Trophoblast cell (in vitro differentiated cells and primary cell): ENCODE data around the gene SPPL2C.

ENCODE experiments used
- DNase-seq, 2 donors: peaks; one replicate each; pipeline ENCODE4 v3.0.0-alpha.2; 2016
- H2AFZ ChIP-seq: 2 replicates; pipeline ENCODE4 v1.6.1; 2013; ENCODE audit warnings: low read length, moderate library complexity, mild to moderate bottlenecking; ENCODE audit not compliant: insufficient read depth, poor library complexity
- H2AK5ac ChIP-seq: 2 replicates; pipeline ENCODE4 v1.6.1; 2013; ENCODE audit warnings: mild to moderate bottlenecking, low read length
- H2BK120ac ChIP-seq: 2 replicates; pipeline ENCODE4 v1.6.1; 2013; ENCODE audit warnings: low read length, mild to moderate bottlenecking, moderate library complexity; ENCODE audit not compliant: insufficient read depth, poor library complexity
- H2BK12ac ChIP-seq: 2 replicates; pipeline ENCODE4 v1.6.1; 2013; ENCODE audit warnings: mild to moderate bottlenecking, low read length, moderate library complexity
- H2BK5ac ChIP-seq: 2 replicates; pipeline ENCODE4 v1.6.1; 2013; ENCODE audit warnings: low read length, low read depth, moderate library complexity, mild to moderate bottlenecking; ENCODE audit not compliant: poor library complexity
- H3K14ac ChIP-seq: 2 replicates; pipeline ENCODE4 v1.6.1; 2013; ENCODE audit warnings: mild to moderate bottlenecking, low read length
- H3K18ac ChIP-seq: 2 replicates; pipeline ENCODE4 v1.6.1; 2013; ENCODE audit warnings: mild to moderate bottlenecking, low read length
- H3K23ac ChIP-seq: 2 replicates; pipeline ENCODE4 v1.6.1; 2013; ENCODE audit warnings: low read length
- H3K27ac ChIP-seq: 2 replicates; pipeline ENCODE4 v1.5.1; 2013; ENCODE audit warnings: low read depth, mild to moderate bottlenecking, inconsistent platforms, low read length, moderate library complexity
- H3K27me3 ChIP-seq: 2 replicates; pipeline ENCODE4 v1.6.1; 2013; ENCODE audit warnings: inconsistent platforms, mild to moderate bottlenecking, low read length, moderate library complexity; ENCODE audit not compliant: insufficient read depth
- H3K36me3 ChIP-seq, 2 experiments: 1 replicate in 1 of 2; 2 replicates in 1 of 2; pipeline ENCODE4 v1.6.1; 2013; ENCODE audit warnings: low read length in 2 of 2, mild to moderate bottlenecking in 2 of 2, moderate library complexity in 1 of 2; ENCODE audit not compliant: insufficient read depth in 2 of 2, control insufficient read depth in 1 of 2
- H3K4ac ChIP-seq: 2 replicates; pipeline ENCODE4 v1.6.1; 2013; ENCODE audit warnings: low read depth, mild to moderate bottlenecking, low read length, moderate library complexity
- H3K4me1 ChIP-seq, 2 experiments: 1 replicate in 1 of 2; 2 replicates in 1 of 2; pipeline ENCODE4 v1.6.1; 2013; ENCODE audit warnings: low read length in 2 of 2, mild to moderate bottlenecking in 2 of 2, moderate library complexity in 1 of 2; ENCODE audit not compliant: insufficient read depth in 2 of 2, control insufficient read depth in 1 of 2
- H3K4me2 ChIP-seq: 2 replicates; pipeline ENCODE4 v1.6.1; 2013; ENCODE audit warnings: inconsistent platforms, mild to moderate bottlenecking, low read length, moderate library complexity
- H3K4me3 ChIP-seq: 2 replicates; pipeline ENCODE4 v1.5.1; 2013; ENCODE audit warnings: mild to moderate bottlenecking, low read depth, low read length, inconsistent platforms
- H3K79me1 ChIP-seq: one replicate; pipeline ENCODE4 v1.6.1; 2013; ENCODE audit warnings: low read length
- H3K79me2 ChIP-seq: 2 replicates; pipeline ENCODE4 v1.6.1; 2013; ENCODE audit warnings: low read length, mild to moderate bottlenecking; ENCODE audit not compliant: control insufficient read depth, insufficient read depth, poor library complexity
- H3K9ac ChIP-seq: 2 replicates; pipeline ENCODE4 v1.6.1; 2013; ENCODE audit warnings: mild to moderate bottlenecking, low read length
- H3K9me3 ChIP-seq: 2 replicates; pipeline ENCODE4 v1.6.1; 2013; ENCODE audit warnings: low read depth, mild to moderate bottlenecking, control low read depth, inconsistent platforms, low read length; ENCODE audit not compliant: insufficient read depth
- H4K12ac ChIP-seq: 2 replicates; pipeline ENCODE4 v1.6.1; 2013; ENCODE audit warnings: low read depth, mild to moderate bottlenecking, low read length, moderate library complexity
- H4K8ac ChIP-seq: 2 replicates; pipeline ENCODE4 v1.6.1; 2013; ENCODE audit warnings: low read depth, mild to moderate bottlenecking, low read length, moderate library complexity
- H4K91ac ChIP-seq: one replicate; pipeline ENCODE4 v1.6.1; 2013; ENCODE audit warnings: low read depth, mild to moderate bottlenecking, low read length, moderate library complexity
- WGBS: extraction: QIAGEN DNeasy Blood & Tissue Kit; methylation state at CpG from one replicate; pipeline ENCODE4 v1.1.7; 2013; ENCODE audit warnings: missing lambda C conversion rate; ENCODE audit not compliant: insufficient read length, insufficient coverage; ENCODE audit errors: extremely low coverage; 5-methylcytosine and 5-hydroxymethylcytosine counted together

The SPPL2C gene

DNA sequence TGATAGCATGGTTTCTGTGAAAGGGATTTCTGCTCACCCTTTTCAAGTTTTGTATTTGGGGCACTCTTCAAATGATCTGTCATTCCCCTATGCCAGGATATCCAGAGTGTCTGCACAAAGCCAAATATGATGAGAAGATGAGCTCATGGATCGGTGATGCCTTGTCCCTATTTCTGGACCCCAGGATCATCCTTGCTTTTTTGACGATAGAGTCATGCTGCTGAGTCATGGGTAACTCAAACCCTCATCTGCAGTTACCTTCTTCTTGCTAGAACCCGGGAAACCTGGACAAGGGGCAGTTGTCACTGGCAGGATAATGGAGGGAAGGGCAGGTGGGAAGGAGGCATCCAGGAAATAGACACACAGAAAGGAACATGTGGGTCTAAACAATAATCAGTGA, 31.9 kb downstream of the SPPL2C start:
- Histone ChIP-seq H2AFZ (no peak overlapping the region), H3K4me2 (no peak overlapping the region), H3K9me3 (no peaks in the 10 kb centered on the region), H3K18ac (no peak overlapping the region), H3K4ac (no peak overlapping the region), H3K4me3 (no peak overlapping the region), H2BK5ac (no peak overlapping the region), H3K14ac (no peak overlapping the region), H3K9ac (no peak overlapping the region), H3K79me2 (no peaks in the 10 kb centered on the region), H3K27ac (no peak overlapping the region), H2BK120ac (no peak overlapping the region), H2BK12ac (no peak overlapping the region), H4K12ac (no peak overlapping the region), H3K27me3 (no peaks in the 10 kb centered on the region), H3K4me1 (peaks cover 0 to 4% of the 10 kb centered on the region in 2 experiments), H3K79me1 (no peaks in the 10 kb centered on the region), H4K91ac (no peak overlapping the region), H3K23ac (no peak overlapping the region), H4K8ac (no peak overlapping the region), H3K36me3 (no peaks in the 10 kb centered on the region), H2AK5ac (no peak overlapping the region)
- no peak for DNase-seq
- no CpG with 5 or more reads among the region's 3 CpGs for WGBS

DNA sequence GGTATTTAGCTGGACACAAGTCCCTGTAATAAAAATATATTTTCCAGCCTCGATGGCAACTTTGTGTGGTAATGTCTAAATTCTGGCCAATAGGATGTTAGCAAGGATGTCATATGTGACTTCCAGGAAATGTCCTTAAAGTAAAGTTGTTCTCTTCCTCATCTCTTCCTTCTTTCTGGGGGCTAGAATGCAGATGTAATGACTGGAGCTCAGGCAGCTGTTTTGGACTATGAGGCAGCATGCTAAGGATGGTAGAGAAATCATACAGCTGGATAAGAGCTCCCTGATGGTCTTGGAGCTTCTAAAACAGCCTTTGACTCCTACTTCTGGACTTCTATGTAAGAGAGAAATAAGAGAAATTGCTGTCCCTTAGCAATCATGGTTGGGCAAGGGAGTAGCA, 32.8 kb downstream of the SPPL2C start:
- no CpG with 5 or more reads among the region's 1 CpG for WGBS
- Histone ChIP-seq H3K18ac (no peak overlapping the region), H3K27me3 (no peaks in the 10 kb centered on the region), H3K79me1 (no peaks in the 10 kb centered on the region), H2BK12ac (no peak overlapping the region), H3K14ac (no peak overlapping the region), H2AFZ (no peak overlapping the region), H2BK5ac (no peak overlapping the region), H3K4me3 (no peak overlapping the region), H3K4me2 (no peak overlapping the region), H3K4ac (no peak overlapping the region), H4K12ac (no peak overlapping the region), H4K8ac (no peak overlapping the region), H3K23ac (no peak overlapping the region), H3K36me3 (no peaks in the 10 kb centered on the region), H3K4me1 (no peaks in the 10 kb centered on the region), H3K9ac (no peak overlapping the region), H3K79me2 (no peaks in the 10 kb centered on the region), H2AK5ac (no peak overlapping the region), H4K91ac (no peak overlapping the region), H3K27ac (no peak overlapping the region), H2BK120ac (no peak overlapping the region), H3K9me3 (peaks cover 2% of the 10 kb centered on the region)
- no peak for DNase-seq

DNA sequence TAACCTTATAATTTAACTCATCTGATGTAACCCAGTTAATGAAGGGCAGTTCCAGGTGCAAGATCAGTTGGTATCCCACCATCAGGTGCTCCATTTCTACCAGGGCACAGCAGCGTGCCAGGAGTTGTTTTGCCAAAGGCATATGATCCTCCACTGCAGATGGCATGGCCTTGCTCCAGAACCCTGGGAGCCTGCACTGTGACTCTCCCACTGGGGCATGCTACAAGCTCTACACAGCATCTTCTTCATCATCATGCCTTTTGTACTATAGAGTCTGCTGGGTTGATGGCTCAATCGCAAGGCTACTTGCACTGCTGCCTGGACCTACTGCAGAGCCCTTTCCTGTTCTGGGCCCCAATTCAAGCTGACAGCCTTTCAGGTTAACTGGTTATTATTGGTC, 38.4 kb downstream of the SPPL2C start:
- no peak overlapping the region for H3K4ac ChIP-seq
- H3K4me1 ChIP-seq, result no peaks in the 10 kb centered on the region
- H3K27ac ChIP-seq, result no peak overlapping the region
- no peak overlapping the region for H4K8ac ChIP-seq
- H2BK5ac ChIP-seq, result no peak overlapping the region
- no peak overlapping the region for H4K91ac ChIP-seq
- H3K79me1 ChIP-seq, result no peaks in the 10 kb centered on the region
- no peaks in the 10 kb centered on the region for H3K36me3 ChIP-seq
- H3K9ac ChIP-seq, result no peak overlapping the region
- H3K4me2 ChIP-seq, result no peak overlapping the region
- DNase-seq, result no peak
- H3K18ac ChIP-seq, result no peak overlapping the region
- H3K4me3 ChIP-seq, result no peak overlapping the region
- H2BK12ac ChIP-seq, result no peak overlapping the region
- peaks cover 2% of the 10 kb centered on the region for H3K9me3 ChIP-seq
- H3K79me2 ChIP-seq, result no peaks in the 10 kb centered on the region
- H3K14ac ChIP-seq, result no peak overlapping the region
- H2AK5ac ChIP-seq, result no peak overlapping the region
- WGBS, result no CpG with 5 or more reads among the region's 2 CpGs
- H3K23ac ChIP-seq, result no peak overlapping the region
- no peaks in the 10 kb centered on the region for H3K27me3 ChIP-seq
- no peak overlapping the region for H2BK120ac ChIP-seq
- no peak overlapping the region for H2AFZ ChIP-seq
- H4K12ac ChIP-seq, result no peak overlapping the region

DNA sequence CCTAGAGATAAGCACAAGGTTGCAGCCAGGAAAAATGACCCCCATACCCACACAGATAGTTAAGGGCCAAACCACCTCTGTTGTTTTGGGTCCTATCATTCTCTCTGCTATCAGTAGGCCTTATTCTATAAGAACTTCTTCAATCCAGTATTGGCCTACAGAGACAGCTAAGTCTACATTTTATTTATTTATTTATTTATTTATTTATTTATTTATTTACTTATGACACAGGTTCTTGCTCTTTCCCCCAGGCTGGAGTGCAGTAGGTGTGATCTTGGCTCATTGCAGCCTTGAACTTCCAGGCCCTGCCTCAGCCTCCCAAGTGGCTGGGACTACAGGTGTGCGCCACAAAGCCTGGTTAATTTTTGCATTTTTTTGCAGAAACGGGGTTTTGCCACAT, 42.2 kb downstream of the SPPL2C start:
- no peak overlapping the region for H2BK120ac ChIP-seq
- H4K8ac ChIP-seq, result no peak overlapping the region
- peaks cover 1% of the 10 kb centered on the region for H3K9me3 ChIP-seq
- no peak overlapping the region for H3K9ac ChIP-seq
- no peak overlapping the region for H3K18ac ChIP-seq
- H2BK12ac ChIP-seq, result no peak overlapping the region
- H3K4me1 ChIP-seq, result no peaks in the 10 kb centered on the region
- no peaks in the 10 kb centered on the region for H3K79me2 ChIP-seq
- no peaks in the 10 kb centered on the region for H3K79me1 ChIP-seq
- no peaks in the 10 kb centered on the region for H3K36me3 ChIP-seq
- no peaks in the 10 kb centered on the region for H3K27me3 ChIP-seq
- no peak overlapping the region for H3K4me2 ChIP-seq
- H3K4me3 ChIP-seq, result no peak overlapping the region
- no peak overlapping the region for H2AFZ ChIP-seq
- H2AK5ac ChIP-seq, result no peak overlapping the region
- H3K23ac ChIP-seq, result no peak overlapping the region
- H3K14ac ChIP-seq, result no peak overlapping the region
- H4K12ac ChIP-seq, result no peak overlapping the region
- no peak overlapping the region for H3K27ac ChIP-seq
- no peak overlapping the region for H3K4ac ChIP-seq
- H2BK5ac ChIP-seq, result no peak overlapping the region
- no peak for DNase-seq
- H4K91ac ChIP-seq, result no peak overlapping the region
- no CpG with 5 or more reads among the region's 2 CpGs for WGBS
